Measurements from ENCODE around the gene AQP12B.
"Not testable (repeated sequence)": the region's sequence is repeated elsewhere in the genome, so short reads cannot be mapped to it uniquely, and the experiment has no call there.

AQP12B gene

DNA sequence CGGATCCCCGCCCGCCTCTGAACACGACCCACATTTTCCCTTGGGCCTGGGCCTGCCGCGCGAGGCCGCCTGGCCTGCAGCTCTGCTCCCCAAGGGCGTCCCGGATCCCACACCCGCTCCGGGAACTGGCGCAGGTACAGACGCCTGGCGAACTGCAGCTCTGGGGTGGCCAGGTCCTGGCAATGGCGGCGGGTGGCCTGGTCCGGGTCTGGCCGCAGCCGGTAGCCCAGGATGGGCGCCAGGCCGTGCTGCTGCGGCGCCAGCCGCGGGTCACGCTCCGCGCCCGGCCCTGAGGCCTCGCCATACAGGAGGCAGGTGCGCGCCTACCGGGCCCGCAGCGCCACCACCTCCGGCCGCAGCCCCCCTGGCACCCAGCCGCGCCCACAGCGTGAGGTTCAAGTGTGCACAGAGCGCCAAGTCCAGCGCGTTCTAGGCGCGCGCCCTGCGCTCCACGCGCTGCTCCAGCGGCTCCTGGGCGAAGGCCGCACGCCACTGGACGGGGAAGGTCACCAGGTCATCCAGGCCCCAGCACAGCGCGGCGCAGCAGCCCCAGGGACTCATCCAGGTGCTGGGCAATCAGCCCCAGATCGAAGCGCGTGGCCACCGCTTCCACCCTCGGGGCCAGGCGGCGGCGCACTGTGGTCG lies 18.5 kb upstream of the AQP12B start:
- FAIRE-seq: no peak

DNA sequence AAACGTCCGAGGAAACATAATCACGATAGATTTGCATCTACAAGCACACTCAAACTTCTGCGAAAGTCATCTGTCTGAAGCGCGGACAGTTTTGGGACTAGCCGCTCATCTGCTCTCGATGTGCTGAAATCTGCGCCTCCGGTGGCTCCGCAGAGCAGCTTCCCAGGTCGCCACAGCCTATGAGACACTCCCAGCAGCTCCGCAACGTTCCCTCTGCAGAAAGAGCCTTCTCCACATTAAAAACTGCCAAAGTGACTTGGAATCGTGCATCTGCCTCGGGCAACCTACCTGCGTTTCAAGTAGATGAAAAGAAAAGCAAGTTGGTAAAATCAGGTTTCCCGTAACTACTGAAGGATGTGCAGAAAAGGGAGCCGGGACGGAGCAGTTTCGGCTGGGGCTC lies 17.9 kb upstream of the AQP12B start:
- not testable (repeated sequence) for FAIRE-seq

- FAIRE-seq: not testable (repeated sequence)
Measured at GRCh38 chr2:240699835-240700234, 17.1 kb upstream of the AQP12B start.

- not testable (repeated sequence) for FAIRE-seq
Measured at GRCh38 chr2:240698852-240699561, 16.3 kb upstream of the AQP12B start.

DNA sequence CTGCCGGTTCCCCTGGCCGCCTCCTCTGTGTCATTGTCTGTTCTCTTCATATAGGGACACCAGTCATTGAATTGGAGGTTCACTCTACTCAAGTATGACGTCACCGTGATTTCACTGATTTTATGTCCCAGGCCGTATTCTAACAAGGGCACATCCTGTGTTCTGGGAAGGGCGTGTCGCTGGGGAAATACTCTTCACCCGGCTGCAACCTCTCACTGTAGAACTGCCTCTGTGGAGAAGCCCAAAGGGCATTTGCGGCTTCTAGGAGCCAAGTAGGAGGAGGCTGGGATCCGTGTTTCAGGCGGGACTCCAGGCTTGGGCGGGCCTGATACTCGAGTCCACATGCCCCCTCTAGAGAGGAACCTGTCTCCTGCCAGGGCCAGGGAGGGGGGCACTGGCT lies 13.8 kb upstream of the AQP12B start:
- peak; percentile 49 for FAIRE-seq

- FAIRE-seq: not testable (repeated sequence)
Measured at GRCh38 chr2:240695593-240695992, 12.9 kb upstream of the AQP12B start.

DNA sequence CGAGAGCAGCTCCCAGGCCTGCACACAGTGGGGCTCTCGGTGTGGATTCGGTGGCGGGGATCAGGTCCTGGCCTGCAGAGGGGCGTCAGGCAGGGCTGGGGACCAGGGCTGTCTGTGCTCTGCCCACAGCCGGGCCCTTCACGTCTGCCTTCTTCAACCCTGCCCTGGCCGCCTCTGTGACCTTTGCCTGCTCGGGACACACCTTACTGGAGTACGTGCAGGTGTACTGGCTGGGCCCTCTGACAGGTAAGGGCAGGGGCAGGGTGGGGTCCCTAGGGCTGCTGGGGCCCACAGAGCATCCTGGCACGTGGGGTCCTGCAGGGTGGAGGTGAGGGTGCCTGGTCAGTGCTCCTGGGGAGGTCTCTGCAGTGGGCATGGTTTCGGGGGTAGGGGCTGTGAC lies 11.6 kb upstream of the AQP12B start:
- FAIRE-seq: not testable (repeated sequence)

DNA sequence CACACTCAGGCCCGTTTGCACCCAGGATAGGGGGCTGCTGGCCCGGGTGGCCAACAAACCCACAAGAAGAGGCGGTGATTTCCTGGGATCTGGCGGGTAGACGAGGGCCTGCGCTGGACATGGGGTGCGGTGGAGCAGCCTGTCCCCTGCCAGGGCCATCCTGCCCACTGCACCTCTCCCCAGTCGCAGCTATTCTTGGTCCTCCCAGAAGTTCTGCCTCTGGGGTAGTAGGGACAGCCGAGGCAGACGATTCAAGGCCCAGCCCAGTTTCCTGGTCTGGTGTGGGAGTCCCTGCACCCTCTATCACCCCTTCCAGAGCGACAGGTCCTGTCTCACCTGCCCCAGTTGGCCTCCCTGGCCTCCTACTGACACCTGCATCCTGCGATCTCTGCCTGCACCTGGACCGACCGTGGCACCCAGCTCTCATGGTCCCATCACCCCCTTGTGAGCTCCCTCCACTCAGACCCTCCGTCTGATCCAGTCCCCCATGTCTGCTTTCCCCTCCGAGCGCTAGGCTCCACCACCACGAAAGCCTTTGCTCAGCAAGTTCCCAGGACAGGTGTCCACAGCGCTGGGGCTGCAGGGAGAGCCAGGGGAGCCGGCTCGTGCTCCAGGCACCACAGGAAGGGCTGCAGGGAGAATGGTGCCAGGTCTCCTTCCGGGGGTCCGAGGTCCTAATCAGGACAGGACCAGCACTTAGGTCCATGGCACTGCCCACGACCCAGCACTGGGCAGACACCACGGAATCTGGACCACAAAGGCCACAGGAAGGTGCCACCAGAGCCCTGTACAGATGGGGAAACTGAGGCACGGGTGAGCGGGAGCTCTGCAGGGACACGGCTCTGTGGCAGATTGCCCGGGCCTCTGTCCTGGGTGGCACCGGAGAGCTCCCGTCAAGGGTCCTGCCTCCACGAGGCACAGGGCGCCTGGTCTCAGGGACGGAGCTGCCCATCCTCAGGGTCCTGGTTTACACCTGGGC lies 10.2 kb upstream of the AQP12B start:
- not testable (repeated sequence) for FAIRE-seq

- FAIRE-seq: not testable (repeated sequence)
Measured at GRCh38 chr2:240691631-240692420, 9.1 kb upstream of the AQP12B start, which contains the start of gene AQP12A. Gene AQP12A (plus strand): TSS chr2:240691866. CDS start chr2:240691914, 48 bp downstream.

GRCh38 chr2:240691075-240691427 lies 8.4 kb upstream of the AQP12B start:
- not testable (repeated sequence) for FAIRE-seq

DNA sequence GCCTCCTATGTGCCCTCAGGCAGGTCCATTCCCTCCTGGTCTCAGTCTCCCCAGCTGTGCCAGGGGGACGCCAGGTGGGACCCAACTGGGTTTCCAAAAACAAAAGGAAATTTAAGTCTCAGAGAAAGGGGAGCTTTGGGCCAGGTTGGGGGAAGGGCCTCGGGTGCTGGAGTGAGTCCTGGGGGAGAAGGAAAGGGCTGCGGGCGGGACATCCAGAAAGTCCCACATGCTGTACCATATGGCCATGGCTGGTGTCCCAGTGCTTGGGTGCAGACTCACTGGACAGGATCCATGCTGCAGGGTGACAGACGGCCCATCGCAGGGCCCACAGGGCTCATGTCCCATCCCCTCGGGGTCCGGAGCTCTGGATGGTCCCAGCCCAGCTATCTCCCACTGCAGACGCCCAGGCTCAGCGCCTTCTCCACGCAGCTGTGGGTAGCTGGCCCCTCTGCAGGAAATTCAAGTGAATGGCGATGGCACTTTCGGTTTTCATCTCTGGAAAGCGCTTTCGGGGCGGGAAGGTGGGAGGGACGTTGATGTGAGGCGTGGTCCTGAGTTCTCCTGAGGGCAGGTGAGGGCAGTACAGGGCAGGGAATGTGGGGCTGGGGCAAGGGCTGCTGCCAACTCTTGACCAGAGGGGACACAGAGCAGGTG lies 7.9 kb upstream of the AQP12B start:
- FAIRE-seq: not testable (repeated sequence)

- FAIRE-seq: no peak
Measured at GRCh38 chr2:240689975-240690374, 7.3 kb upstream of the AQP12B start.

DNA sequence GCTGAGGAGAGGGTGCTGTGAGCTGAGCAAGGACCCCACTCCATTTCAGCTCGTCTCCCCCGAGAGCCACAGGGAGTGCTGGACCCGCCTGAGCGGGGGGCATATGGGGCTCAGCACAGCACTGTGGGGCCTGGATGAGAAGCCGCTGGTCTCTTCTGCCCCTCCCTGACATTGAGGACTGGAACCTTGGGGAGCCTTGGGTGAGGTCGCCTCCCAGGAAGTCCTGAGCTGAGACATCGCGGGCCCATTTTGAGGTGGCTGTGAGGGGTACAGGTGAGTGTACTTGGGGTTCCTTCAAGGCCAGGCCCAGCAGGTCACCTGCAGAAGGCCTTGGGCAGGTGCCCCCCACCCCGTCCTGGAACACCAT lies 5.9 kb upstream of the AQP12B start:
- no peak for FAIRE-seq

GRCh38 chr2:240687741-240688552 lies 5.3 kb upstream of the AQP12B start:
- no peak for FAIRE-seq

- FAIRE-seq: no peak
Measured at GRCh38 chr2:240687045-240687740, 4.5 kb upstream of the AQP12B start.

- no peak for FAIRE-seq
Measured at GRCh38 chr2:240686460-240686859, 3.8 kb upstream of the AQP12B start.

GRCh38 chr2:240685771-240686371 lies 3.2 kb upstream of the AQP12B start:
- FAIRE-seq: no peak

GRCh38 chr2:240683980-240684728 lies 1.5 kb upstream of the AQP12B start:
- FAIRE-seq: not testable (repeated sequence)
